Activated T-cell treated with anti-CD3 and anti-CD28 coated beads, Interleukin-2, amount 50 U/mL, for 1 hour (primary cell): ENCODE measurements around the gene ARHGDIA.

ENCODE experiments used
- DNase-seq: peaks from one replicate; pipeline ENCODE4 v3.0.0-alpha.2; 2020

Gene ARHGDIA

GRCh38 chr17:81885869-81886548 is 14.9 kb upstream of the ARHGDIA start:
- DNase-seq = no peak

- no peak for DNase-seq
Measured at GRCh38 chr17:81885454-81885853, 14.3 kb upstream of the ARHGDIA start.

- no peak for DNase-seq
Measured at GRCh38 chr17:81884968-81885367, 13.8 kb upstream of the ARHGDIA start.

- no peak for DNase-seq
Measured at GRCh38 chr17:81884520-81884919, 13.4 kb upstream of the ARHGDIA start.

- DNase-seq = no peak
Measured at GRCh38 chr17:81879121-81879520, 8.0 kb upstream of the ARHGDIA start.

- no peak for DNase-seq
Measured at GRCh38 chr17:81878294-81878693, 7.2 kb upstream of the ARHGDIA start.

GRCh38 chr17:81877569-81877968 is 6.4 kb upstream of the ARHGDIA start:
- DNase-seq = no peak

GRCh38 chr17:81871387-81872230 is 472 bp upstream of the ARHGDIA start:
- peak; percentile 95 for DNase-seq

- DNase-seq = peak; percentile 60
Measured at GRCh38 chr17:81870131-81870980, 781 bp downstream of the ARHGDIA start.

GRCh38 chr17:81869221-81870130 is 1.7 kb downstream of the ARHGDIA start:
- DNase-seq = peak; percentile 57

GRCh38 chr17:81868674-81869220 is 2.4 kb downstream of the ARHGDIA start:
- DNase-seq = no peak

- peak; percentile 30 for DNase-seq
Measured at GRCh38 chr17:81867991-81868673, 3.0 kb downstream of the ARHGDIA start.

- peak; percentile 48 for DNase-seq
Measured at GRCh38 chr17:81867170-81867990, 3.8 kb downstream of the ARHGDIA start.

- peak; percentile 44 for DNase-seq
Measured at GRCh38 chr17:81866440-81867169, 4.5 kb downstream of the ARHGDIA start.

GRCh38 chr17:81865733-81866439 is 5.3 kb downstream of the ARHGDIA start:
- DNase-seq = peak; percentile 30

GRCh38 chr17:81865358-81865732 is 5.8 kb downstream of the ARHGDIA start:
- no peak for DNase-seq

- DNase-seq = no peak
Measured at GRCh38 chr17:81863833-81864768, 7.0 kb downstream of the ARHGDIA start.
